Activated B cell treated with CpG ODN at 0.5 μM for 24 hours (primary cell): Measurements from ENCODE around the gene MEIS2. TPM values are rescaled to one million over a fixed set of nuclear protein-coding genes. Genes with fewer than 3 reads are reported as not detected.

Source experiments
- ATAC-seq: fragments of 200-7000 bp; cut with Tn5 transposase; one replicate; pipeline ENCODE4 v1.10.0; 2021; ENCODE audit warnings: low read depth, mild to moderate bottlenecking, moderate library complexity
- CTCF ChIA-PET: fragments of 350-600 bp; sonication (Branson Sonifier 250); formaldehyde crosslinking; loops from one replicate; lab custom pipeline; 2021; ENCODE audit warnings: antibody characterized with exemption; lab: Charles Lee
- POLR2A ChIA-PET: fragments of 350-600 bp; sonication (Branson Sonifier 250); formaldehyde crosslinking; loops from one replicate; lab custom pipeline; 2021; ENCODE audit warnings: antibody characterized with exemption; lab: Charles Lee
- DNase-seq: peaks from one replicate; pipeline ENCODE4 v3.0.0; 2022
- H3K27ac Mint-ChIP-seq: one replicate; pipeline ENCODE4 v1.8.0; 2020; ENCODE audit warnings: mixed read lengths
- H3K27me3 Mint-ChIP-seq: one replicate; pipeline ENCODE4 v1.8.0; 2021; ENCODE audit warnings: mixed read lengths
- H3K36me3 Mint-ChIP-seq: one replicate; pipeline ENCODE4 v1.8.0; 2021; ENCODE audit warnings: low read depth, mixed read lengths
- H3K4me1 Mint-ChIP-seq: one replicate; pipeline ENCODE4 v1.8.0; 2021; ENCODE audit warnings: mixed read lengths
- H3K4me3 Mint-ChIP-seq: one replicate; pipeline ENCODE4 v1.8.0; 2020; ENCODE audit warnings: mild to moderate bottlenecking, mixed read lengths
- H3K9me3 Mint-ChIP-seq: one replicate; pipeline ENCODE4 v1.8.0; 2020; ENCODE audit warnings: mixed read lengths
- CTCF ChIP-seq: fragments of 200-600 bp; IDR thresholded peaks from one replicate; pipeline ENCODE4 v1.8.0; 2022; ENCODE audit warnings: antibody characterized with exemption, mild to moderate bottlenecking
- intact Hi-C: fragments of 100-400 bp; cut with micrococcal nuclease; formaldehyde crosslinking; loops from one replicate; pipeline ENCODE4 v1.15.1; 2024
- total RNA-seq: library from RNA; stranded (reverse); gene quantifications from 2 replicates; pipeline ENCODE4 v1.2.3, GENCODE V29; 2022

The MEIS2 gene
- total RNA-seq, 1 donor from 2014 or later = 0.24 TPM

GRCh38 chr15:36882487-36883131 is 217.7 kb downstream of the MEIS2 start:
- no peak for ATAC-seq
- ChIA-PET CTCF (no interaction called here), POLR2A (no interaction called here)
- no peak for TF ChIP-seq CTCF
- DNase-seq = no peak
- intact Hi-C loops = loop anchor here (1.0 to 10.0 kb wide), 4 partner anchors 224 to 1470 kb away; no protein-coding TSS in a partner anchor
- H3K27me3 Mint-ChIP-seq = peaks cover 84% of the 10 kb centered on the region
- no peak overlapping the region for H3K27ac Mint-ChIP-seq
- H3K4me3 Mint-ChIP-seq = no peak overlapping the region
- no peaks in the 10 kb centered on the region for H3K9me3 Mint-ChIP-seq
- no peaks in the 10 kb centered on the region for H3K36me3 Mint-ChIP-seq
- peaks cover 13% of the 10 kb centered on the region for H3K4me1 Mint-ChIP-seq

GRCh38 chr15:36882056-36882455 is 218.3 kb downstream of the MEIS2 start:
- intact Hi-C loops = loop anchor here (5.0 to 10.0 kb wide), 3 partner anchors 1000 to 1470 kb away; no protein-coding TSS in a partner anchor
- ATAC-seq (no peak), DNase-seq (no peak)
- ChIA-PET CTCF (interaction anchor here (0.7 kb wide), 1 partner anchor 219 kb away, joined by 3 read pairs; no protein-coding TSS in a partner anchor), POLR2A (no interaction called here)
- peaks cover 15% of the 10 kb centered on the region for H3K4me1 Mint-ChIP-seq
- TF ChIP-seq CTCF = no peak
- peaks cover 85% of the 10 kb centered on the region for H3K27me3 Mint-ChIP-seq
- no peak overlapping the region for H3K27ac Mint-ChIP-seq
- no peaks in the 10 kb centered on the region for H3K9me3 Mint-ChIP-seq
- H3K4me3 Mint-ChIP-seq = no peak overlapping the region
- H3K36me3 Mint-ChIP-seq = no peaks in the 10 kb centered on the region

DNA sequence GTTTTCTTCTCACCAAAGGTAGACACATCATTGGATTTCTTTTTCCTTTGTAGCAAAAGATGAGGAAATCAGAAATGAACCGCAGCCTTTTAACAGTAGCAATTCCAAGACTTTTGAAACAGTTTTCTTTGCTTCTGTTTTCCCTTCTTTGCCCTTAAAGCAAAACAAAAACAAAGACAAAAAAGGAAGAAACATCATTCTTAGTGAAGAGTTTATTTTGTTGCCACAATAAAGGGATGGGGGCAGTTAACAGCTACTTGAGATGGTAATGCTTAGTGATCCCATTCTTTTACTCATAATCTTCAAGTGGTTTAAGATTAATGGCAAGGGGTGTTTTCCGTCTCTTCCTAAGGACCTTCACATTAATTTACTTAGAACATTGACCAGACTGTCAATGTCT is 218.8 kb downstream of the MEIS2 start:
- DNase-seq (no peak), ATAC-seq (no peak)
- H3K36me3 Mint-ChIP-seq = no peaks in the 10 kb centered on the region
- H3K4me3 Mint-ChIP-seq = no peak overlapping the region
- ChIA-PET POLR2A (no interaction called here), CTCF (interaction anchor here (0.7 kb wide), 1 partner anchor 220 kb away, joined by 3 read pairs; no protein-coding TSS in a partner anchor)
- peaks cover 15% of the 10 kb centered on the region for H3K4me1 Mint-ChIP-seq
- H3K27me3 Mint-ChIP-seq = peaks cover 82% of the 10 kb centered on the region
- no peaks in the 10 kb centered on the region for H3K9me3 Mint-ChIP-seq
- intact Hi-C loops = loop anchor here (5.0 to 10.0 kb wide), 3 partner anchors 1001 to 1471 kb away; no protein-coding TSS in a partner anchor
- no peak for TF ChIP-seq CTCF
- no peak overlapping the region for H3K27ac Mint-ChIP-seq

DNA sequence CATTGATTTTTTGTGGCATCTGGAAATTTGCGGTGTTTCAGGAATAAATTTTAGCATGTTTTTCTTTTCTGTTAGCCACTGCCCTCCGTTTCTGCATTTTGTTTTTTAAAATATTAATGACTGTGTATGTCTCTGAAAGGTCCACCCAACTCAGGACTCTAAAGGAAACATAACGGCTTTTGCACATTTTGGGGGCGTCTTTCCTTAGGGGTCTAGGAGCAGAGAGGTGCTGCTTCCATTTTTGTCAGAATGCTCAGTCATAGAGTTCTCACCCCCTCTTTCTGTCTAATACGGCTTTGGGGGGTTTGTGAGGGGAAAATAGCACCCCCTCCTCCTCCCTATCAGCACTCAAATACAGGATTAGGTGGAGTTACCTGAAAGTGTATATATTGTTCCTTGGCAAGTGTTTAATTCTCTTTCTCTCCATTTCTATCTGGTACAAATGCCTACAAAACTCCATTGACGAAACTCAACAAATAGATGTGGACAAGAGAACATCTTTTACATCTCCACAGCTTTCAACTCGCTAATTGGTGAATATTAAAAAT is 219.4 kb downstream of the MEIS2 start:
- H3K4me1 Mint-ChIP-seq = peaks cover 15% of the 10 kb centered on the region
- ATAC-seq (no peak), DNase-seq (no peak)
- CTCF ChIA-PET = no interaction called here
- POLR2A ChIA-PET = no interaction called here
- intact Hi-C loops = loop anchor here (5.0 to 10.0 kb wide), 3 partner anchors 1001 to 1471 kb away; no protein-coding TSS in a partner anchor
- no peak overlapping the region for H3K4me3 Mint-ChIP-seq
- no peak for TF ChIP-seq CTCF
- no peaks in the 10 kb centered on the region for H3K36me3 Mint-ChIP-seq
- no peak overlapping the region for H3K27ac Mint-ChIP-seq
- H3K27me3 Mint-ChIP-seq = peaks cover 80% of the 10 kb centered on the region
- H3K9me3 Mint-ChIP-seq = no peaks in the 10 kb centered on the region

DNA sequence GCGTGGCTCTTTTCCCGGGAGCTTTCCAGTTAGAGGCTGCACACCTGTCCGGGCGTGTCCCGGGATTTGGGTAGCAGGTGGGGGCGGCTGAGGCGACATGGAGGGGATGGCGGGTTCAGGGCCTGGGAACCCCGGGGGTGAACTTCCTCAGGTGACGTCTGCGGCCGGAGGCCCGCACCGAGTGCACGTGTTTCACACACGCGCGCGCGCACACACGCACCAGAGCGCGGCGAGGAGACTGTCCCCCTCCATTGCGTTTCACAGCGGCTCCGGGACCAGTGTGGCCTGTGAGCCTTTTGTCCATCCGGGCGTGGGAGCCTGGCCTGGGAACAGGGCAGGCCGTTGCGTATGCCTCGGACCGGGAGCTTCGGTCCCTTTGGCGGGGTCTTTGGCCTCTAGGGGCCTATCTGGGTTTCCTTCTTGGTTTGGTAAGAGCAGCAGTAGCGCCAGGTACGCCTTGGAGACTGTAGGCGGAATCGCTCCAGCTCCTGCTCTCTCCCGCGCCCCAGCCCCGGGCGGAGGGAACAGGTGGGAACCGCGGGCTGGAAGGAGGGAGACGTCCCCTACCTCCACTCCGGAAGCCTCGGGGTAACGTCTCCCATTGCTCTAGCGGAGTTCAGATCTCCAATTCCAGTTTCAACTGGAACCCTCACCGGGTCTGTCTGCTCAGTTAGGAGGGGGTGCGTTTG is 220.0 kb downstream of the MEIS2 start:
- ATAC-seq (no peak), DNase-seq (no peak)
- H3K9me3 Mint-ChIP-seq = no peaks in the 10 kb centered on the region
- no peak overlapping the region for H3K4me3 Mint-ChIP-seq
- no peak overlapping the region for H3K27ac Mint-ChIP-seq
- intact Hi-C loops = loop anchor here (5.0 to 10.0 kb wide), 3 partner anchors 1002 to 1472 kb away; no protein-coding TSS in a partner anchor
- ChIA-PET POLR2A (no interaction called here), CTCF (no interaction called here)
- no peak for TF ChIP-seq CTCF
- H3K36me3 Mint-ChIP-seq = no peaks in the 10 kb centered on the region
- H3K27me3 Mint-ChIP-seq = peaks cover 78% of the 10 kb centered on the region
- H3K4me1 Mint-ChIP-seq = peaks cover 15% of the 10 kb centered on the region
